Neural cell (in vitro differentiated cells): ENCODE data around the gene NTF3.

Experiments used
- EZH2 ChIP-seq: fragments of 200-600, 300-800 bp; shearing (Covaris generic), sonication (generic); IDR thresholded peaks from 2 replicates; pipeline ENCODE4 v1.6.1; 2014; ENCODE audit warnings: antibody characterized with exemption, low read length, borderline replicate concordance, mild to moderate bottlenecking; ENCODE audit not compliant: insufficient read depth, poor library complexity, severe bottlenecking
- MXI1 ChIP-seq: fragments of 450-650 bp; conservative IDR thresholded peaks from 2 replicates; pipeline ENCODE4 v1.6.1; 2014; ENCODE audit warnings: antibody characterized with exemption, mild to moderate bottlenecking; ENCODE audit not compliant: poor library complexity, severe bottlenecking
- POLR2AphosphoS5 ChIP-seq: IDR thresholded peaks from 2 replicates; pipeline ENCODE4 v1.6.1; 2012
- RAD21 ChIP-seq: fragments of 450-650 bp; conservative IDR thresholded peaks from 2 replicates; pipeline ENCODE4 v1.6.1; 2014; ENCODE audit warnings: antibody characterized with exemption, mild to moderate bottlenecking, moderate library complexity
- SMC3 ChIP-seq: fragments of 450-650 bp; conservative IDR thresholded peaks from 2 replicates; pipeline ENCODE4 v1.6.1; 2014; ENCODE audit warnings: antibody characterized with exemption, mild to moderate bottlenecking, moderate library complexity; ENCODE audit not compliant: poor library complexity
- TF ChIP-seq, protein P1 (sequence below): fragments of 450-650 bp; IDR thresholded peaks from 2 replicates; pipeline ENCODE4 v1.5.1; 2014; ENCODE audit warnings: antibody characterized with exemption, mild to moderate bottlenecking, moderate library complexity; ENCODE audit not compliant: poor library complexity, severe bottlenecking
- TF ChIP-seq, protein P2 (sequence below): IDR thresholded peaks from 2 replicates; pipeline ENCODE4 v1.6.1; 2012; ENCODE audit warnings: borderline replicate concordance

DNA sequence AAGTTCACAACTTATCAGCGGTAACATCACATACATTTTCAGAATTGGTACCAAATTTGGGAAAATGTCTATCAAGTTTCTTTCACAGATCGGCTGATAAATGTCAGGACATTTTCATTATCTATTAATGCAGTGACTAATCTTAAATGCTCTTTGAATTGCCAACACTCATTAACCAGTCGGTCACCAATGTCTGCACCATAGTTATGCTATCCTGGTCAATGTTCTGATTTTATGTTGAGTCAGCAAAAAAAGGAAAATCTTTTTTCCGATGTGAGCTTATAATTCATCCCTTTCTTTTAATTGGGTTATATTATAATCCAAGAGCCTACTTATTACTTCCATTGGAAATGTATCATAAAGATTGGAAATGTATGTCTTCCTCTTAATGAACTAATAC, 77.2 kb downstream of the NTF3 start:
- TF ChIP-seq, protein P1, sequence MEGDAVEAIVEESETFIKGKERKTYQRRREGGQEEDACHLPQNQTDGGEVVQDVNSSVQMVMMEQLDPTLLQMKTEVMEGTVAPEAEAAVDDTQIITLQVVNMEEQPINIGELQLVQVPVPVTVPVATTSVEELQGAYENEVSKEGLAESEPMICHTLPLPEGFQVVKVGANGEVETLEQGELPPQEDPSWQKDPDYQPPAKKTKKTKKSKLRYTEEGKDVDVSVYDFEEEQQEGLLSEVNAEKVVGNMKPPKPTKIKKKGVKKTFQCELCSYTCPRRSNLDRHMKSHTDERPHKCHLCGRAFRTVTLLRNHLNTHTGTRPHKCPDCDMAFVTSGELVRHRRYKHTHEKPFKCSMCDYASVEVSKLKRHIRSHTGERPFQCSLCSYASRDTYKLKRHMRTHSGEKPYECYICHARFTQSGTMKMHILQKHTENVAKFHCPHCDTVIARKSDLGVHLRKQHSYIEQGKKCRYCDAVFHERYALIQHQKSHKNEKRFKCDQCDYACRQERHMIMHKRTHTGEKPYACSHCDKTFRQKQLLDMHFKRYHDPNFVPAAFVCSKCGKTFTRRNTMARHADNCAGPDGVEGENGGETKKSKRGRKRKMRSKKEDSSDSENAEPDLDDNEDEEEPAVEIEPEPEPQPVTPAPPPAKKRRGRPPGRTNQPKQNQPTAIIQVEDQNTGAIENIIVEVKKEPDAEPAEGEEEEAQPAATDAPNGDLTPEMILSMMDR, result no peak
- TF ChIP-seq, protein P2, sequence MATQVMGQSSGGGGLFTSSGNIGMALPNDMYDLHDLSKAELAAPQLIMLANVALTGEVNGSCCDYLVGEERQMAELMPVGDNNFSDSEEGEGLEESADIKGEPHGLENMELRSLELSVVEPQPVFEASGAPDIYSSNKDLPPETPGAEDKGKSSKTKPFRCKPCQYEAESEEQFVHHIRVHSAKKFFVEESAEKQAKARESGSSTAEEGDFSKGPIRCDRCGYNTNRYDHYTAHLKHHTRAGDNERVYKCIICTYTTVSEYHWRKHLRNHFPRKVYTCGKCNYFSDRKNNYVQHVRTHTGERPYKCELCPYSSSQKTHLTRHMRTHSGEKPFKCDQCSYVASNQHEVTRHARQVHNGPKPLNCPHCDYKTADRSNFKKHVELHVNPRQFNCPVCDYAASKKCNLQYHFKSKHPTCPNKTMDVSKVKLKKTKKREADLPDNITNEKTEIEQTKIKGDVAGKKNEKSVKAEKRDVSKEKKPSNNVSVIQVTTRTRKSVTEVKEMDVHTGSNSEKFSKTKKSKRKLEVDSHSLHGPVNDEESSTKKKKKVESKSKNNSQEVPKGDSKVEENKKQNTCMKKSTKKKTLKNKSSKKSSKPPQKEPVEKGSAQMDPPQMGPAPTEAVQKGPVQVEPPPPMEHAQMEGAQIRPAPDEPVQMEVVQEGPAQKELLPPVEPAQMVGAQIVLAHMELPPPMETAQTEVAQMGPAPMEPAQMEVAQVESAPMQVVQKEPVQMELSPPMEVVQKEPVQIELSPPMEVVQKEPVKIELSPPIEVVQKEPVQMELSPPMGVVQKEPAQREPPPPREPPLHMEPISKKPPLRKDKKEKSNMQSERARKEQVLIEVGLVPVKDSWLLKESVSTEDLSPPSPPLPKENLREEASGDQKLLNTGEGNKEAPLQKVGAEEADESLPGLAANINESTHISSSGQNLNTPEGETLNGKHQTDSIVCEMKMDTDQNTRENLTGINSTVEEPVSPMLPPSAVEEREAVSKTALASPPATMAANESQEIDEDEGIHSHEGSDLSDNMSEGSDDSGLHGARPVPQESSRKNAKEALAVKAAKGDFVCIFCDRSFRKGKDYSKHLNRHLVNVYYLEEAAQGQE, result no peak
- TF ChIP-seq POLR2AphosphoS5 (no peak), EZH2 (no peak), SMC3 (no peak), MXI1 (no peak), RAD21 (no peak)
